ENCODE data around the gene CCDC192.

CCDC192 gene

GRCh38 chr5:127947941-127948340 lies 244.8 kb downstream of the CCDC192 start:
- Histone ChIP-seq H3K4me3 (ENCODE audit: low read depth, low read length) (no peak overlapping the region), H3K9me3 (no peaks in the 10 kb centered on the region), H3K36me3 (no peaks in the 10 kb centered on the region), H3K4me1 (no peaks in the 10 kb centered on the region), H3K27me3 (no peaks in the 10 kb centered on the region)
- no peak for DNase-seq
- TF ChIP-seq, protein P1, sequence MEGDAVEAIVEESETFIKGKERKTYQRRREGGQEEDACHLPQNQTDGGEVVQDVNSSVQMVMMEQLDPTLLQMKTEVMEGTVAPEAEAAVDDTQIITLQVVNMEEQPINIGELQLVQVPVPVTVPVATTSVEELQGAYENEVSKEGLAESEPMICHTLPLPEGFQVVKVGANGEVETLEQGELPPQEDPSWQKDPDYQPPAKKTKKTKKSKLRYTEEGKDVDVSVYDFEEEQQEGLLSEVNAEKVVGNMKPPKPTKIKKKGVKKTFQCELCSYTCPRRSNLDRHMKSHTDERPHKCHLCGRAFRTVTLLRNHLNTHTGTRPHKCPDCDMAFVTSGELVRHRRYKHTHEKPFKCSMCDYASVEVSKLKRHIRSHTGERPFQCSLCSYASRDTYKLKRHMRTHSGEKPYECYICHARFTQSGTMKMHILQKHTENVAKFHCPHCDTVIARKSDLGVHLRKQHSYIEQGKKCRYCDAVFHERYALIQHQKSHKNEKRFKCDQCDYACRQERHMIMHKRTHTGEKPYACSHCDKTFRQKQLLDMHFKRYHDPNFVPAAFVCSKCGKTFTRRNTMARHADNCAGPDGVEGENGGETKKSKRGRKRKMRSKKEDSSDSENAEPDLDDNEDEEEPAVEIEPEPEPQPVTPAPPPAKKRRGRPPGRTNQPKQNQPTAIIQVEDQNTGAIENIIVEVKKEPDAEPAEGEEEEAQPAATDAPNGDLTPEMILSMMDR (IDR thresholded peaks at IDR 0.05; ENCODE audit: low read depth, low read length): no peak

- H3K4me1 ChIP-seq: no peaks in the 10 kb centered on the region
- H3K27me3 ChIP-seq: no peaks in the 10 kb centered on the region
- no peaks in the 10 kb centered on the region for H3K9me3 ChIP-seq
- TF ChIP-seq, protein P1 (IDR thresholded peaks at IDR 0.05; ENCODE audit: low read depth, low read length): no peak
- DNase-seq: no peak
- no peaks in the 10 kb centered on the region for H3K36me3 ChIP-seq
- H3K4me3 ChIP-seq (ENCODE audit: low read depth, low read length): no peak overlapping the region
Observed at GRCh38 chr5:127950707-127951391, 247.7 kb downstream of the CCDC192 start.

DNA sequence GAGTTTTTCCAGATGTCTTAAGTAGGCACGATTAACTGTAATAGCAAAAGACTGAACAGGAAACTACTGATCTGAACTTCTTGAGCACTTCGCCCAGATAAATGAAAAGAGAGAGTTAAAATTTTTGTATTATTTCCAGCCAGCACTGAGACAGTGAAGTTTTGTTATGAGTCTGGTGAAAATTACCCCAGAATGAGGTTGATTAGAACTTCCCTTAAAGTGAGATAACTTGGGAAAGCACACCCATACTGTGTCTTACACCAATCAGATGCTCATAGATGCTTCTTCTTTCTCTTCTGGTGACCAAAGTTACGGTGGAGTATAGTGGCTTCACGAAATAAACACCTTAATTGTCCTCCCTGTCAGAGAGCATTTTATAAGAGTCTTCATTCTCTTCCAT lies 248.6 kb downstream of the CCDC192 start:
- Histone ChIP-seq H3K27me3 (no peaks in the 10 kb centered on the region), H3K4me1 (no peaks in the 10 kb centered on the region), H3K36me3 (no peaks in the 10 kb centered on the region), H3K4me3 (ENCODE audit: low read depth, low read length) (no peak overlapping the region), H3K9me3 (no peaks in the 10 kb centered on the region)
- TF ChIP-seq, protein P1 (IDR thresholded peaks at IDR 0.05; ENCODE audit: low read depth, low read length): no peak
- no peak for DNase-seq

DNA sequence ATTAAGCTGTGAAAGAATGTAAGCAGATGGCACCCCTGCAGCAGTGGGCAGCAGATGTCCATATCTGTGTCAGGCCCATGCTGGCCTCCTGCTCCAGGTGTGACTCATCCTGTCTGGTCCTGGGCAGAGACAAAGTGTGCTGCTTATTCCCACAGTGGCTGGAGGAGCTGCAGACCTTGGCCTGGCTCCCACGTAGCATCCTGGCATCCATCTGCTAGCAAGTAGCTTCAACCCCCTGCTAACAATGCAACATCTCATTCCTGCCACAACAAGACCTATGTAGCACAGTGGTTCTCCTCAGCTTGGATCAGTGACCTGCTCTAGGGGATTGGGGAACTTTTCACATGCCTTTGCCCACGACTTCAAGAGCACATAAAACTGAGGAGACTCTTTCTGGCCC lies 254.0 kb downstream of the CCDC192 start:
- no peak overlapping the region for H3K4me3 ChIP-seq (ENCODE audit: low read depth, low read length)
- peak; percentile 27 for DNase-seq

DNA sequence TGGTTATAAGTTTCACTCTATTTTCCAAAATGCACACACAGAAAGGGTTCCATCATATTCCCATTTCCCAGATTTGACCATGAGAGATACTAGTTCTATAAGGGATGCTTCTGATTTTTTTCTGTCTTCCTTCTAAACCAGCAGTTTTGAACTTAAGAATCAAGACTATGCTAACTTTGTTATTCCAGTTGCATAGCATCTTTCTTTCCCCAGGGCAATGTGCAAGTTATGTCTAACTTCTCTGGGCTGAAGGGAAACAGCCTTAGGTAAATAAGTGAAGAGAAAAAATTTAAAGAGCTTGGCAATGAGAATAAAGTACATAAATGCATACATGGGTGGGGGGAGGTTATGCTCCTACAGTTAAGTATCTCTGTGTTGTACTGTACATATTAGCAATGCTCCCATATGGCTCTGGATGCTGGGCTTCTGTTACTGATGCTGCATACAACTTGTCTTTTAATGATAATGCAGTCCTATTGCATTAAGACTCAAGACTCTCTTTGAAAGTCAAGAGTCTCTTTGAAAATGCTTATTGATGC lies 254.6 kb downstream of the CCDC192 start:
- no peaks in the 10 kb centered on the region for H3K4me1 ChIP-seq
- no peaks in the 10 kb centered on the region for H3K27me3 ChIP-seq
- H3K9me3 ChIP-seq: no peaks in the 10 kb centered on the region
- TF ChIP-seq, protein P1 (IDR thresholded peaks at IDR 0.05; ENCODE audit: low read depth, low read length): no peak
- H3K36me3 ChIP-seq: no peaks in the 10 kb centered on the region
- H3K4me3 ChIP-seq (ENCODE audit: low read depth, low read length): no peak overlapping the region
- no peak for DNase-seq

More for the DNA sequence above, 254.0 kb downstream of the CCDC192 start:
- Histone ChIP-seq H3K36me3 (no peaks in the 10 kb centered on the region), H3K4me1 (no peaks in the 10 kb centered on the region), H3K27me3 (no peaks in the 10 kb centered on the region), H3K9me3 (no peaks in the 10 kb centered on the region)
- TF ChIP-seq, protein P1 (IDR thresholded peaks at IDR 0.05; ENCODE audit: low read depth, low read length): no peak

DNA sequence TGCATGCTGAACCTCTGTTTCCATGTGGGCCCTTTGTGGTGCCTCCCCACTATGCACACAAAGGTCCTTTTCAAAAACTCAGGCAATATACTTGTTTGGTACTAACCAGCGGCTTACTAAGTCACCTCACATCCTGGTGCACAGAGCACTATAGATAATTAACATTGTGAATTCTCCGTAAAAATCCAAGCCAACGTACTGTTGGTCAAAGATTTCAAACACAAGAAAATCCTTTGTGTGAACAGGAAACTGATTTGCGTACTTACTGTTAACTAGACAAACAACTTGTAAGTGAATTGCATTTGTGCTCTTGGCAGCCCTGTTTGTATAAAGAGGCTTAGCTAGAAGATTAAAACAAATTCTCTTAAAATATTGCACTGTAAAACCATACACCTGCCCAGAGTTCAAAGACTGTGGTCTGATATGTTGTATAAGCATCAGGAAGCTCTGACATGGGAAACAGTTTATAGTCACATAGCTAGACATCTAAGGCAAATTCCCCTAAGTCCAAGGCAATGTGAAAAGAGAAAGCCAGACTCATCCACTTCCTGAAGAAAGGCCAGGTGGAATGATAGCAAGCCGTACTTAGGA lies 255.3 kb downstream of the CCDC192 start:
- Histone ChIP-seq H3K4me3 (ENCODE audit: low read depth, low read length) (no peak overlapping the region), H3K9me3 (no peaks in the 10 kb centered on the region), H3K36me3 (no peaks in the 10 kb centered on the region), H3K4me1 (no peaks in the 10 kb centered on the region), H3K27me3 (no peaks in the 10 kb centered on the region)
- DNase-seq: no peak
- TF ChIP-seq, protein P1 (IDR thresholded peaks at IDR 0.05; ENCODE audit: low read depth, low read length): no peak

All from BE2C (cell line).